Adipocyte (in vitro differentiated cells): ENCODE measurements around the gene SH3GL2.

Experiments used
- DNase-seq: peaks from one replicate; pipeline ENCODE4 v3.0.0-alpha.2; 2015; ENCODE audit warnings: low read depth
- H3K27me3 ChIP-seq: replicated peaks from 2 replicates; pipeline ENCODE4 v1.7.0; 2013; ENCODE audit warnings: mild to moderate bottlenecking, low read length, moderate library complexity; ENCODE audit not compliant: control insufficient read depth, insufficient read depth
- H3K36me3 ChIP-seq: 2 replicates; pipeline ENCODE4 v1.7.0; 2013; ENCODE audit warnings: low read length, mild to moderate bottlenecking, moderate library complexity; ENCODE audit not compliant: control insufficient read depth, insufficient read depth, severe bottlenecking
- H3K4me1 ChIP-seq: 2 replicates; pipeline ENCODE4 v1.7.0; 2013; ENCODE audit warnings: mild to moderate bottlenecking, low read length, moderate library complexity; ENCODE audit not compliant: control insufficient read depth, insufficient read depth
- H3K4me3 ChIP-seq: 2 replicates; pipeline ENCODE4 v1.7.0; 2013; ENCODE audit warnings: mild to moderate bottlenecking, low read length, moderate library complexity
- H3K9ac ChIP-seq: 2 replicates; pipeline ENCODE4 v1.7.0; 2013; ENCODE audit warnings: mild to moderate bottlenecking, low read length, moderate library complexity
- H3K9me3 ChIP-seq: 2 replicates; pipeline ENCODE4 v1.7.0; 2013; ENCODE audit warnings: mild to moderate bottlenecking, low read length, moderate library complexity; ENCODE audit not compliant: control insufficient read depth

The SH3GL2 gene

DNA sequence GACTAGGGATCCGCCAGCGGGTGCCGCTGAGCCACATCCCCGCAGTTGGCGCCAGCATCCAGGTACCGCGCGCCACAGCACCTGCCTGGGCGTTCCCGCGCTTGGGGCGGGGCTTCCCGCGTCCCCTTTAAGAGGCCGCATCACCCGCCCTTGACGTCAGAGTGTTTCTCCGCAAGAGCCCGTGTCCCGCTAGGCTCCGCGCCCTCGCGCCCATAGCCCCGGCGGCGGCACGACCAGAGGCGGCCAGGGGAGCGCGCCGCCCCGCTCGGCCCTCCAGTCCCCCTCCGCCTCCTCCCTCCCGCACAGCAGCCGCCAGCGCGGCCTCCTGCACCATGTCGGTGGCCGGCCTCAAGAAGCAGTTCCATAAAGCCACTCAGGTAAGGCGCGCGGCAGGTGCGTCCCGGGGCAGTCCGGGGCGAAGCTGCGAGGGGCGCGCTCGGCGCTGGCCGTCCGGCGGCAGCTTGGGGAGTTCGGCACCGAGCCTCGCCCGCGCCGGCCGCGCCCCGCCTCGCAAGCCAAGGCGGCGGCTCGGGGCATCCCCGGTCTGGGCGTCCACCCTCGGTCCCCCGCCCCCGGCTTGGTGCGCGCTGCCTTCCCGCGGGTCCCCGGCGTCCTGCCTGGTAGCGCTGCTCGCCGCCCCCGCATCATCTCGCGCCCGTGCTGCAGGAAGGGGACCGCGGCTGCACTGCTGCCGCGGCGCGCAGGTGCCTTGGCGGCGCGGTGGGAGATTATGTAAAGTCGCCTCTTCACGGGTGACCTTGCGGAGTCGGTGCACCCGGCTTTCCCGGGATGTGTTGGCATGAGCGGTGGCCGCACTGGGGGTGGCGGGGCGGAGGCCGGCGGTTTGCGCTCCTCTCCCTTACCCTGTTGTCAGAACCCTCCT, at the start of gene SH3GL2:
SH3GL2 (plus strand) TSS at position 156 of the 883 bp plus-strand sequence.
- Histone ChIP-seq H3K4me1 (no peaks in the 10 kb centered on the region), H3K9ac (no peak within 1 kb of the TSS), H3K36me3 (no peaks in the 10 kb centered on the region), H3K27me3 (peaks cover 54% of the 10 kb centered on the region), H3K4me3 (peak within 1 kb of the TSS; percentile 74), H3K9me3 (no peaks in the 10 kb centered on the region)
- peak; percentile 44 for DNase-seq

GRCh38 chr9:17531642-17532254, 47.1 kb upstream of the SH3GL2 start:
- no peaks in the 10 kb centered on the region for H3K27me3 ChIP-seq

GRCh38 chr9:17532461-17532860, 46.4 kb upstream of the SH3GL2 start:
- H3K4me3 ChIP-seq = no peak overlapping the region
- H3K9ac ChIP-seq = no peak overlapping the region
- no peaks in the 10 kb centered on the region for H3K27me3 ChIP-seq
- no peak for DNase-seq
- peaks cover 2% of the 10 kb centered on the region for H3K4me1 ChIP-seq
- H3K9me3 ChIP-seq = no peaks in the 10 kb centered on the region
- no peaks in the 10 kb centered on the region for H3K36me3 ChIP-seq

More at GRCh38 chr9:17531642-17532254, 47.1 kb upstream of the SH3GL2 start:
- H3K9ac ChIP-seq = peak overlapping the region; percentile 40
- H3K4me1 ChIP-seq = peaks cover 2% of the 10 kb centered on the region
- H3K36me3 ChIP-seq = no peaks in the 10 kb centered on the region
- peak; percentile 82 for DNase-seq
- no peak overlapping the region for H3K4me3 ChIP-seq
- no peaks in the 10 kb centered on the region for H3K9me3 ChIP-seq

GRCh38 chr9:17535176-17535575, 43.7 kb upstream of the SH3GL2 start:
- no peaks in the 10 kb centered on the region for H3K27me3 ChIP-seq
- peaks cover 2% of the 10 kb centered on the region for H3K4me1 ChIP-seq
- no peak for DNase-seq
- no peaks in the 10 kb centered on the region for H3K36me3 ChIP-seq
- H3K4me3 ChIP-seq = no peak overlapping the region
- no peaks in the 10 kb centered on the region for H3K9me3 ChIP-seq
- no peak overlapping the region for H3K9ac ChIP-seq

DNA sequence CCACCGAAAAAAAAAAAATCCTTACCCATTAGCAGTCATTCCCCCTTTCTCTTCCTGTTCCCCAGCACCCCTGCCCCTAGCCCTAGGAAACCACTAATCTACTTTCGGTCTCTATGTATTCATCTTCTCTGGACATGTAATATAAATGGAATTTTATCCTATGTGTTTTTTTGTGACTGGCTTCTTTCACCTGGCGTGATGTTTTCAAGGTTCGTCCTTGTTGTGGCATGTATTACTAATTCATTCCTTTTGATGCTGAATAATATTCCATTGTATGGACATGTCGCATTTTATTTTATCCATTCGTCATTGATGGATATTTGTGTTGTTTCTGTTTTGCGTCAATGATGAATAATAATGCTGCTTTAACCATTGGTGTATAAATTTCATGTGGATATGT, 42.8 kb upstream of the SH3GL2 start:
- H3K9ac ChIP-seq = no peak overlapping the region
- no peaks in the 10 kb centered on the region for H3K27me3 ChIP-seq
- DNase-seq = no peak
- no peaks in the 10 kb centered on the region for H3K9me3 ChIP-seq
- H3K36me3 ChIP-seq = no peaks in the 10 kb centered on the region
- peaks cover 2% of the 10 kb centered on the region for H3K4me1 ChIP-seq
- H3K4me3 ChIP-seq = no peak overlapping the region

DNA sequence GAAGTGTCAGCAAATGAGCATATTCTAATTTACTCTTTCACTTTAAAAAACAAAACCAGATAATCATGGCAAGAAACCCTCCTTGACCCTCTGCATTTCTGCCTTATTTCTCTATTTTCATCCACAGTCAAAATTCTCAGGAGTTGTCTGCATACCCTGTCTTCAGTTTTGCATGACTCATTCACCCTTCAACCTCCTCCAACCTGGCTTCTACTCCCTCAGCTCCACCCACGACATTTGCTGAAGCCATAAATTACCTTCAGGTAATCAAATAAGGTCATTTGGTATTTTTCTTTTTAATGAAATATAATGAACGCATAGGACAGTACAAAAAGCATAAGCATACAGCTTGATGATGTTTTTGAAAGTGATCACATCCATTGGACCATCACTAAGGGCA, 27.8 kb upstream of the SH3GL2 start:
- Histone ChIP-seq H3K27me3 (no peaks in the 10 kb centered on the region), H3K9ac (no peak overlapping the region), H3K4me3 (no peak overlapping the region), H3K9me3 (peaks cover 4% of the 10 kb centered on the region), H3K36me3 (no peaks in the 10 kb centered on the region), H3K4me1 (no peaks in the 10 kb centered on the region)
- no peak for DNase-seq

GRCh38 chr9:17555362-17556054, 23.4 kb upstream of the SH3GL2 start:
- H3K36me3 ChIP-seq = no peaks in the 10 kb centered on the region
- H3K27me3 ChIP-seq = no peaks in the 10 kb centered on the region
- H3K9me3 ChIP-seq = no peaks in the 10 kb centered on the region
- H3K4me1 ChIP-seq = no peaks in the 10 kb centered on the region
- no peak overlapping the region for H3K4me3 ChIP-seq
- H3K9ac ChIP-seq = no peak overlapping the region
- DNase-seq = no peak

- H3K27me3 ChIP-seq = no peaks in the 10 kb centered on the region
- no peaks in the 10 kb centered on the region for H3K4me1 ChIP-seq
- no peak for DNase-seq
- H3K4me3 ChIP-seq = no peak overlapping the region
- no peaks in the 10 kb centered on the region for H3K9me3 ChIP-seq
- no peaks in the 10 kb centered on the region for H3K36me3 ChIP-seq
- H3K9ac ChIP-seq = no peak overlapping the region
Observed at GRCh38 chr9:17556255-17556654, 22.6 kb upstream of the SH3GL2 start.

DNA sequence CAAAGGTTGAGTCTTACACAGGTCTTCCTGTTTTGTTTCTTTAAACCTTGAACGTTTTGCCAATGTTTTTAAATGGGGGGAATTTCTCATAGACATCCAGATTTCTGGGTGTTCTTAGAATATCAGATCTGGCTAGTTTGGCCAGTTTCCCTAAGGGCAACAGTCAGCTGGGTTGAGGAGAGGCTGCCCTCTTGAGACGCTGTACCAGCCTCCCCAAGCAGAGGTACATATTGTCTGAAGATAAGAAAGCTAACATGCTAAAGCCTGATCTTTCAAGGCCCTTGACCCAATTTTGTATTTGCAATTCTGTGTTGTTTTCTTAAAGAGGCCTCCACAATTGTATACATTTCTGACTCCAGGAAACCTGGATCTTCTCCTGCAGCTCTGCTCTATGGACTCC, 21.9 kb upstream of the SH3GL2 start:
- H3K36me3 ChIP-seq = no peaks in the 10 kb centered on the region
- no peak overlapping the region for H3K4me3 ChIP-seq
- DNase-seq = no peak
- no peaks in the 10 kb centered on the region for H3K9me3 ChIP-seq
- no peaks in the 10 kb centered on the region for H3K27me3 ChIP-seq
- H3K4me1 ChIP-seq = no peaks in the 10 kb centered on the region
- H3K9ac ChIP-seq = no peak overlapping the region

DNA sequence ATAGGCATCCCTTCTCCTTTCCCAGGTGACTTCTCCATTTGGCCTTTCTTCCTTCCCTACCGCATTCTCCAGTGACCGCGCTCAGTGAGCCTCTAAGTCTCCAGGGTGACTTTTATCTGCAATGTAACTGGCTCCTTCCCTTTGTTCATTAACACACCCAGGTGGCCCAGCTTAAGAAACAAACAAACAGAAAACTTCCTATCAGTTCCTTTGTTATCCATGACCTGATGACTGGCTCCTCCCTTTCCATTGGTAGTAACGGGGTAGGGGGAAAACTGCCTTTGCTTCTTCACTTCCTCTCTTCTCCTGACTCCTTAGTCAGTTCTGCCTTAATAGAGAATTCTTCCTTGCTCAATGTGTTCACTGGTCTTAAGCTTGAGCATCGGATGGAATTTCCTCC, 7.0 kb upstream of the SH3GL2 start:
- no peak for DNase-seq
- Histone ChIP-seq H3K4me3 (no peak overlapping the region), H3K9me3 (no peaks in the 10 kb centered on the region), H3K36me3 (no peaks in the 10 kb centered on the region), H3K27me3 (peaks cover 11% of the 10 kb centered on the region), H3K9ac (no peak overlapping the region), H3K4me1 (no peaks in the 10 kb centered on the region)

DNA sequence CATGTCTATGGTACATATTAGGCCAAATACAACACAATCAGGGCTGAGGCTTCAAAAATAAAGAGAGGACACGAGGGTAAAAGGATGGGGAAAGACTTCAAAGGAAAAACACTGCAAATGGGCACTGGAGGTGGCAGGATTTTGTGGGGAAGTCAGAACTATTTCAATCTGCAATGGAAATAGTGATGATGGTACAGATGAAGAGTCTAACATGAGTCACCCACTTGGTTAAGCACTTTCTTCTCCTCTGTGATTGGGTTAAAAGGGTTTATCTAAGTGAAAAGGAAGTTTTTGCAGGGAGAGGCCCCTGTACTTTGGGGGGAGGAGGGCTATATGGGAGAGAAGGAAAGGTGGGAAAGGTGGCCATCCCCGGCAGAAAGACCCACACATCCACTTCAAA, 4.5 kb upstream of the SH3GL2 start:
- no peaks in the 10 kb centered on the region for H3K9me3 ChIP-seq
- DNase-seq = no peak
- peaks cover 32% of the 10 kb centered on the region for H3K27me3 ChIP-seq
- H3K4me3 ChIP-seq = no peak overlapping the region
- H3K36me3 ChIP-seq = no peaks in the 10 kb centered on the region
- no peak overlapping the region for H3K9ac ChIP-seq
- no peaks in the 10 kb centered on the region for H3K4me1 ChIP-seq
